ENCODE measurements around the gene MSMO1. TPM values are rescaled to one million over a fixed set of nuclear protein-coding genes. Genes with fewer than 3 reads are reported as not detected.

Gene MSMO1
- total RNA-seq, 1 donor from 2014 or later = 7.3 TPM

DNA sequence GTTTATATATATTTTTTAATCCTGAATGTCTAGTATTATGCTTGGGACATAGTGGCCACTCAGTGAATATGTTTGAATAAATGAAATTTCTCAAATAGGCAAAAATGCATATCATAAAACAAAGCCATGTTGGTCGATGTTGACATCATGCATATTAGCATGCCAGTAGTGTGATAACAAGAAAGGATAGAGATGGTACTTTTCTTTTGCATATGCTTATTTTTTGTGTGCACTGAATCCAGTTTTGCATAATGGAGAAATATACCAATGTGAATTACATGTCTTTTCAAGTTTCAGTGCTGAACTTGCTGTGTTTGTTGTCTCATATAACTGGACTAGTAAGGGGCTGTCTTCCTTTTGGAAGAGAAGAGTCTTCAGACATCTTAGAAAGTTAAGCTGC is 58.9 kb downstream of the MSMO1 start:
- DNase-seq = no peak

DNA sequence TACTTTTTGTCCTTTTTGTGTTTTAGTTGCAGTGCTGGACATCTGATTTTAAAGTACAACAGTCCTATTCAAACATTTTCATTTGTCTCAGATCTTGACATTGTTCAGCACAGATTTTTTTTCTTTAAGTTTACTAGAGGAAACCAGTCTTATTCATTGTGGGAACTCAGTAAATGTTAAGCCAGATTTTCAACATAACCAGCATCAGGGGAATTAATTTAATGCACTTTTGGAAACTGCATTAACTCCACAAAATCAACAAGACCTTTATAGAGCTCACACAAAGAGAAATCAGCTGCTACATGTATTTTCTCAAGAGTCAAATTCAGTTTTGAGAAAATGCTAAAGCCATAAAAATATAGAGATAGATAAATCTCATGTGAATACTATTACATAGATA is 61.3 kb downstream of the MSMO1 start:
- no peak overlapping the region for H3K27ac ChIP-seq (replicated peaks)
- TF ChIP-seq, protein P1, sequence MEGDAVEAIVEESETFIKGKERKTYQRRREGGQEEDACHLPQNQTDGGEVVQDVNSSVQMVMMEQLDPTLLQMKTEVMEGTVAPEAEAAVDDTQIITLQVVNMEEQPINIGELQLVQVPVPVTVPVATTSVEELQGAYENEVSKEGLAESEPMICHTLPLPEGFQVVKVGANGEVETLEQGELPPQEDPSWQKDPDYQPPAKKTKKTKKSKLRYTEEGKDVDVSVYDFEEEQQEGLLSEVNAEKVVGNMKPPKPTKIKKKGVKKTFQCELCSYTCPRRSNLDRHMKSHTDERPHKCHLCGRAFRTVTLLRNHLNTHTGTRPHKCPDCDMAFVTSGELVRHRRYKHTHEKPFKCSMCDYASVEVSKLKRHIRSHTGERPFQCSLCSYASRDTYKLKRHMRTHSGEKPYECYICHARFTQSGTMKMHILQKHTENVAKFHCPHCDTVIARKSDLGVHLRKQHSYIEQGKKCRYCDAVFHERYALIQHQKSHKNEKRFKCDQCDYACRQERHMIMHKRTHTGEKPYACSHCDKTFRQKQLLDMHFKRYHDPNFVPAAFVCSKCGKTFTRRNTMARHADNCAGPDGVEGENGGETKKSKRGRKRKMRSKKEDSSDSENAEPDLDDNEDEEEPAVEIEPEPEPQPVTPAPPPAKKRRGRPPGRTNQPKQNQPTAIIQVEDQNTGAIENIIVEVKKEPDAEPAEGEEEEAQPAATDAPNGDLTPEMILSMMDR (IDR thresholded peaks at IDR 0.05; ENCODE audit: borderline replicate concordance) = no peak
- no peaks in the 10 kb centered on the region for H3K9me3 ChIP-seq (replicated peaks)
- H3K27me3 ChIP-seq (ENCODE audit: low read depth) = no peaks in the 10 kb centered on the region
- H3K4me3 ChIP-seq = no peak overlapping the region
- H3K36me3 ChIP-seq = no peaks in the 10 kb centered on the region
- H3K4me1 ChIP-seq = peaks cover under 1% of the 10 kb centered on the region
- intact Hi-C loops (cut with micrococcal nuclease) = no loop called here
- no peak for DNase-seq

More for the DNA sequence above, 58.9 kb downstream of the MSMO1 start:
- intact Hi-C loops (cut with micrococcal nuclease) = no loop called here
- Histone ChIP-seq H3K27ac (replicated peaks) (no peak overlapping the region), H3K4me1 (peaks cover 3% of the 10 kb centered on the region), H3K36me3 (no peaks in the 10 kb centered on the region), H3K4me3 (no peak overlapping the region), H3K9me3 (replicated peaks) (no peaks in the 10 kb centered on the region), H3K27me3 (ENCODE audit: low read depth) (no peaks in the 10 kb centered on the region)
- TF ChIP-seq, protein P1 (IDR thresholded peaks at IDR 0.05; ENCODE audit: borderline replicate concordance) = no peak

Small RNA genes lying within 50 kb of the gene (microRNA-seq; reads per million reads assigned to microRNA genes)
- not detected for gene MIR578

Other genes starting within 250 kb of the MSMO1 start
- gene TMEM192, start 214.8 kb upstream of the MSMO1 start, total RNA-seq = 18.3 TPM
- gene KLHL2, start 120.1 kb upstream of the MSMO1 start, total RNA-seq = 8.4 TPM
- 43.2 TPM for gene CPE, start 51.3 kb downstream of the MSMO1 start, total RNA-seq

Data from left ventricle myocardium inferior (tissue), 1 donor.